KMS-11 (cell line): ENCODE data around the gene TMEM203.

Source experiments
- H2AFZ ChIP-seq: fragments of 200-600 bp; sonication (generic); 2 replicates; pipeline ENCODE4 v1.6.1; 2016; ENCODE audit warnings: antibody characterized with exemption, mixed run types, low read depth
- H3K27ac ChIP-seq: fragments of 200-600 bp; sonication (generic); 2 replicates; pipeline ENCODE4 v1.6.1; 2016; ENCODE audit warnings: mild to moderate bottlenecking, mixed run types
- H3K27me3 ChIP-seq: fragments of 200-600 bp; sonication (generic); 2 replicates; pipeline ENCODE4 v1.6.1; 2017; ENCODE audit warnings: mild to moderate bottlenecking, low read depth, mixed run types, moderate library complexity; ENCODE audit not compliant: insufficient read depth
- H3K36me3 ChIP-seq: fragments of 200-600 bp; sonication (generic); 2 replicates; pipeline ENCODE4 v1.6.1; 2017; ENCODE audit warnings: mild to moderate bottlenecking, mixed run types; ENCODE audit not compliant: insufficient read depth
- H3K4me1 ChIP-seq: fragments of 200-600 bp; sonication (generic); 2 replicates; pipeline ENCODE4 v1.6.1; 2016; ENCODE audit warnings: mild to moderate bottlenecking, low read depth, mixed run types; ENCODE audit not compliant: poor library complexity, severe bottlenecking
- H3K4me2 ChIP-seq: fragments of 200-600 bp; sonication (generic); 2 replicates; pipeline ENCODE4 v1.7.0; 2016; ENCODE audit warnings: mild to moderate bottlenecking, mixed run types
- H3K4me3 ChIP-seq: fragments of 200-600 bp; sonication (generic); IDR thresholded peaks from 2 replicates; pipeline ENCODE4 v1.6.1; 2017; ENCODE audit warnings: low read depth, low read length, mixed read lengths; ENCODE audit not compliant: insufficient read depth
- H3K79me2 ChIP-seq: fragments of 200-600 bp; sonication (generic); 2 replicates; pipeline ENCODE4 v1.6.1; 2016; ENCODE audit warnings: low read depth, mixed run types; ENCODE audit not compliant: insufficient read depth
- H3K9ac ChIP-seq: fragments of 200-600 bp; sonication (generic); 2 replicates; pipeline ENCODE4 v1.6.1; 2016; ENCODE audit warnings: mild to moderate bottlenecking, mixed run types
- H4K20me1 ChIP-seq: fragments of 200-600 bp; sonication (generic); 2 replicates; pipeline ENCODE4 v1.6.1; 2016; ENCODE audit warnings: mild to moderate bottlenecking, mixed run types; ENCODE audit not compliant: insufficient read depth
- CTCF ChIP-seq: fragments of 200-600 bp; sonication (generic); conservative IDR thresholded peaks from 2 replicates; pipeline ENCODE4 v1.6.1; 2017; ENCODE audit warnings: low read depth, mild to moderate bottlenecking, antibody characterized with exemption, low read length, moderate library complexity, mixed read lengths

Gene TMEM203

GRCh38 chr9:137185921-137186320, 19.5 kb downstream of the TMEM203 start:
- Histone ChIP-seq H2AFZ (no peak overlapping the region), H3K27ac (no peak overlapping the region), H3K36me3 (no peaks in the 10 kb centered on the region), H3K9ac (no peak overlapping the region), H3K27me3 (no peaks in the 10 kb centered on the region), H3K4me3 (no peak overlapping the region), H3K4me1 (peaks cover 24% of the 10 kb centered on the region), H3K4me2 (no peak overlapping the region), H3K79me2 (peaks cover 31% of the 10 kb centered on the region), H4K20me1 (no peaks in the 10 kb centered on the region)
- TF ChIP-seq CTCF, result no peak

DNA sequence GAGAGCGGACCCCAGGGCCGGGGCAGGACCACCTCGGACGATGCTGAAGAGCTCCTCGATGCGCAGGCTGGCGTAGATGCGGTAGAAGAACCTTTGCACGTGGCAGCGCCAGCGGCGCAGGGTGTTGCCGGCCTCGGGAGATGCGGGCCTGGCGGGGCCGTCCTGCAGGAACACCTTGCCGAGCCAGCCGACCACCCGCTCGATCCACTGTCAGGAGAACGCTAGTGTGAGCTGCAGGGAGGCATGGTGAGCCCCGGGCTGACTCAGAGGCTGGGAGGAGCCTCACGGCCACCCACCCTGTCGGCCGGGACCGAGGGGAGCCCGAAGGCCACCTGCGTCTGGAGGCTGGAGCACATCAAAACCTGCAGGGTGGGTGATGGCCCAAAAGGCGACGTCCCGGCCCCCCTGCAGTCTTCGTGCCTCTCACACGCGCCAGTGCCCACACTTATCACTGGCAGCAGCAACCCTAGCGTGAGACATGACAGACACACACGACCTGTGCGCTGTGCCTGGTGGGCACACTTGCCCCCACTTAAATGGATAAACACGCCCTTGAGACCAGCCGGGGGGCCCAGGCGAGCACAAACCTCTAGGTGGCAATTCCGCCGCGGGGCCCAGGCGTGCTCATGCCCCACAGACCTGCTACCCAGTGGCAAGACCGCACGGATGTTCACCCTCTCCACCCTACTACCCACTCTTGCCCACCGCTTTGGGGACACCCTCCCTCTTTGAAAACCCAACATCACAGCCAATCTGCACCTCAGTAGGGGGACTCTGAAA, 20.4 kb downstream of the TMEM203 start:
- no peaks in the 10 kb centered on the region for H3K27me3 ChIP-seq
- H4K20me1 ChIP-seq, result no peaks in the 10 kb centered on the region
- H3K9ac ChIP-seq, result no peak overlapping the region
- no peak for TF ChIP-seq CTCF
- no peak overlapping the region for H2AFZ ChIP-seq
- H3K4me2 ChIP-seq, result no peak overlapping the region
- peaks cover 26% of the 10 kb centered on the region for H3K79me2 ChIP-seq
- no peaks in the 10 kb centered on the region for H3K36me3 ChIP-seq
- peaks cover 16% of the 10 kb centered on the region for H3K4me1 ChIP-seq
- H3K4me3 ChIP-seq, result no peak overlapping the region
- no peak overlapping the region for H3K27ac ChIP-seq

DNA sequence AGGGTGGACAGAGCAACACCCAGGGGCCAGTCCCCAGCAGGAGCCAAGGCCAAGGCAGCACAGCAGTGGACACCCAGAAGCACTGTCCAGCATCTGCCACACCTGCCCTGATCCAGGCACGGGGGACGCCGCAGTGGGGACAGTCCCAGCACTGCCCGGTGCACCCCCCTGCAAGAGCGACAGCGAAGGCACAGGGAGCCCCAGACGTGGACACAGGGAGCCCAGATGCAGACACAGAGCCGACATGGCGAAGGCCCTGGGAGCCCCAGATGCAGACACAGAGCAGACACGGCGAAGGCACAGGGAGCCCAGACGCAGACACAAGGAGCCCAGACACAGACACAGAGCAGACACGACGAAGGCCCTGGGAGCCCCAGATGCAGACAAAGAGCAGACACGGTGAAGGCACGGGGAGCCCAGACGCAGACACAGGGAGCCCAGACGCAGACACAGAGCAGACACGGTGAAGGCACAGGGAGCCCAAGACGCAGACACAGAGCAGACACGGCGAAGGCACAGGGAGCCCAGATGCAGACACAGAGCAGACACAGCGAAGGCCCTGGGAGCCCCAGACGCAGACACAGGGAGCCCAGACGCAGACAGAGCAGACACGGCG, 21.4 kb downstream of the TMEM203 start:
- Histone ChIP-seq H3K27ac (no peak overlapping the region), H3K4me3 (no peak overlapping the region), H2AFZ (no peak overlapping the region), H3K27me3 (no peaks in the 10 kb centered on the region), H3K4me2 (no peak overlapping the region), H3K36me3 (no peaks in the 10 kb centered on the region), H3K9ac (no peak overlapping the region), H4K20me1 (no peaks in the 10 kb centered on the region), H3K4me1 (peaks cover 12% of the 10 kb centered on the region), H3K79me2 (peaks cover 20% of the 10 kb centered on the region)
- no peak for TF ChIP-seq CTCF

DNA sequence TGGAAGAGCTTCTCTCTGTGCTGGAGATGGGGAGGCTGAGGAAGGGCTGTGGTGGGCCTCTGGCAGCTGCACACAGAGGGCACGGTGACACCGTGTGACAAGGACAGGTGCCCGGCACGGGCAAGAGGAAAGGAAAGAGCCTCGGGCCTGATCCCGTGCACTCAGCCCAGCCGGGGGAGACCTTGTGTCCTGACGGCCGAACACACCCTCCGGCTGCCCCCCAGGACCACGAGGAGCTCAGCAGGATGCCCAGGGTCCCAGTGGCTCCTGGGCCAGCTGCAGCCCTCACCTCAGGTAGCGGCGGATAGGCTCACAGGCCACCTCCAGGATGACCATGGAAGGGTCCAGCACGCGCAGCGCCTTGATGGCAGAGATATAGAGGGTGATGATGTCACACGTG, 22.6 kb downstream of the TMEM203 start:
- Histone ChIP-seq H3K9ac (no peak overlapping the region), H3K4me2 (no peak overlapping the region), H2AFZ (no peak overlapping the region), H3K27me3 (no peaks in the 10 kb centered on the region), H3K4me1 (peaks cover 12% of the 10 kb centered on the region), H3K27ac (no peak overlapping the region), H3K4me3 (no peak overlapping the region), H4K20me1 (no peaks in the 10 kb centered on the region), H3K79me2 (peaks cover 16% of the 10 kb centered on the region), H3K36me3 (no peaks in the 10 kb centered on the region)
- TF ChIP-seq CTCF, result no peak
